HS-27A (cell line): Measurements from ENCODE around the gene CNKSR3.

ENCODE experiments used
- DNase-seq: peaks from one replicate; pipeline ENCODE4 v3.0.0-alpha.2; 2012; ENCODE audit warnings: low read depth, missing footprints

Gene CNKSR3

DNA sequence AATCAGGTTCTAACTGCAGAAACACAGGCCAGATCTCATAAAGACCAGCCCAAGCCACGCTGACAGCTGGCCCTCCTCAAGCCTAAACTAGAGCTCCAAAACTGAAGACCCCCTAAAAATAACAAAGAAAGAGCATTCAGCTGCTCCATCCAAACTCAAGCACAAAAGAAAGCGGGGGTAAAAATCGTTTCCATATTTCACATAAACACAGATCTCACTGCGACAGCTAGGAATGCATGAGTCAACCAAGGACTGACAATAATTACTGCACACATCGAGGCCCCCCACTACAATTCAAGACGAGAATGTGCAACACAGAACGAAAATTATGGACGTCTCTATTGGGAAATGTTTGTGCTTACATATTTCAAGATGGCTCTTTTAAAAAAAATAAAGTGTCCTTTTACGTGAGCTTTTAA is 31.1 kb downstream of the CNKSR3 start:
- DNase-seq, result no peak

DNA sequence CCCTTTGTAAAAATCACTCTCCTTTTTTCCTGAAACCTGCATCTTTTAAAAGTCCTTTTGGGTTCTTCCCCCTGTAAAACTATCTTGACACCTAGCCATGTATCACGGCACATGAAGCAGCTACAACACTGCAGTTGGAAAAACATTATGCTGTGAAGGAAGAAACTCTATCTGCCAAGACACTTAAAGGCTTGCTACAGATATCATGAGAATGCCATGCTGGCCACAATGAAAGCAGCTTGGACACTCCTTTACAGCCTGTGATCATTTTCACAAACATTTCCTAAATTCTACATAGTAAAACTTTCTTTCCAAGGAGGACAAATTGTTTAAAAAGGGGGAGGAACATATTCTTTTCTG is 31.8 kb downstream of the CNKSR3 start:
- no peak for DNase-seq

DNA sequence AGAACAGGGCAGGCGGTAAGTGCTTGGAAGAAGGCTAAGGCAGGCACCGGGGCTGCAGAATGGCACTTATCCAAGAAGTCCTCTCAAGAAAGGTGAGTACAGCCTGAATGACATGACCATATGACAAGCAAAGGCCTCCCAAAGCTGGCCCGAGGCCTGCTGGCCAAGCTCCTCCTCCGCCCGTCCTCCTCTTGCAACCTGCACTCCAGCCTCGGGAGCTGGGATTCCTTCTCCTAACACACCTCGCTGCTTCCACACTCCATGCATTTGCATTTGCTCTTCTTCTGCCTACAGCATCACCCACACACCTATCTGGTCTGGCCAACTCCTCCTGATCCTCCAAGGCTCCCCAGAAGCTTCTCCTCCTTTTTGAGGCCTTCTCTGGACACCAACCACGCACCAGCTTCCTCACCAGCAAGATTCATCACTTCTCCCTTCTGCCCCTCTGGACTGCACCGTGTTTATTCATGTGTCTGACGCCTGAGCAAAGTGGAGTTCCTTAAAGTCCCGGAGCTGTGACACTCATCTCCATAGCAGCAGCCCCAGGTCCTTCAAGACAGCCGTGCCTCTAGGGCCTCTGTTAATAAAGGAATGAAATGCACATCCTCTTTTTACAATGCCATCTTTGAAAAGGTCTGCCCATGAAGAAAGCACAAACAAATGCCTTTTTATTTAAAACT is 32.3 kb downstream of the CNKSR3 start:
- no peak for DNase-seq

DNA sequence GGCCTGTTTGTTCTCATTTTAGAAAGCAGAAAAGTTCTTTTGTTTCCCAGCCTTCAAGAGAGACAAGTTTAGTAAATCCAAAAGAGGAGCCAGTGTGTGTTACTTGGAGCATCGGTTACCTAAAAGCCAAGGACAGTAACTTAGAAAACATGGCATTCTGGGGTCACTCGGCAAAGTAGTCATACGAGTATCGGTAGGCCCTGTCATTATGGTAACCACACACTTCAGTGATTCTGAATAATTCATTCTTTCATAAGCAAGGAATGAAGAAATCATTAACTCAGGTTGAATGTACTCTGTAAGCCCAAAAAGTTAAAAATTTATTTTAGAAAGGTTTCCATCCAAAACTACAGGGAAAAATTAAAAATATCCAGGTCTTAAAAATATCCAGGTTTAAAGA is 34.0 kb downstream of the CNKSR3 start:
- no peak for DNase-seq

DNA sequence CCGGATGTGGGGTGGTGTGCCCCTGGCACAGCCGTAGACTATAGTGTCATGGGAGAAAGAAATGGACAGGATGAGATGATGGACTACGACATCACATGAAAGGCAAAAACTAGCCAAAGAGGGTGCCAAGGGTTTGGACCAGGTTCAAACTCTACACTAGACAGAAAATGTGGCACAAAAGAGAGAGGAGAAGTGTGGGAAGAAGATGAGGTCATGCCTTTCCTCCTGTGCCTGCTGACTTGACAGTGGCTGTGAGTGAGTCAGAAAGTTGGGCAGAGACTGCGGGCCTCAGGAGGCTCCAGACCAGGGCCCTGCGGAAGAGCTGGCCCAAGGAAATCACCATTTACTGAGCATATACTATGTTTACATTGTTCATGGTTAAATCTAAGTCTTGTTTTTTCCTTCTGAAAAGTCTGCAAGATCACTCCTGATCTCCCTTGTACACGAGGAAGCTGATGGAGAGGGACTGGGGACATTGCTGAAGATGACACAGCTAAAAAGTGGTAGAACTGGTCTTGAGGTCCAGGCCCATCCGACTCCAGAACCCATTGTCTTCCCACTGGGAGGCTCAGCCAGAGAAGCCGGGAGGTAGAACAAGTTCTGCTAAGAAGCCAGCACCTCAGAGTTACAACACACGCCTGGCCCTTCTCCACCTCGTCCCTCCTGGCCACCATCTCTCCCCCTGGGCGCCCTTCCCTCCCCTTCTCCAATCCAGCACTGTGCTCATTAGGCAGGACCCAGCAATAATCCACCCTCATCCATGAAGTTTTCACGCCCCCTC is 35.6 kb downstream of the CNKSR3 start:
- no peak for DNase-seq

DNA sequence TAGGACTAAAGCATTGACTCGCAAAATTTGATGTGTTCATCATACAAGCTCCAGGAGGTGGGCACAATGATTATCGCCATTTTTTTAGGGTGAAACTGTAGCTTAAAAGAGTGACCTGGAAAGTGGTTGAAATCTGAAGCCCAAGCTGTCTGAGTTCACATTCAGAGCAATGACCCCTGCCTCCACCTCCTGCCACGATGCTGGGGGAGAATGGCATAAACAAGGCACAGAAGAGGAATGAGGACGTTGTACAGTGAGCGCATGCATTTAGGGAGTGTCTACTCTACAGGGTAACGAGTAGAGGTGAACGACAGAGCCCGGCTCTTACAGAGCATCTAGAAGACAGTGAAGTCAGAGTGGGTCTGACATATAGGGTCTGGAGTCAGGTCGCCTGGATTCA is 37.2 kb downstream of the CNKSR3 start:
- DNase-seq, result no peak

DNA sequence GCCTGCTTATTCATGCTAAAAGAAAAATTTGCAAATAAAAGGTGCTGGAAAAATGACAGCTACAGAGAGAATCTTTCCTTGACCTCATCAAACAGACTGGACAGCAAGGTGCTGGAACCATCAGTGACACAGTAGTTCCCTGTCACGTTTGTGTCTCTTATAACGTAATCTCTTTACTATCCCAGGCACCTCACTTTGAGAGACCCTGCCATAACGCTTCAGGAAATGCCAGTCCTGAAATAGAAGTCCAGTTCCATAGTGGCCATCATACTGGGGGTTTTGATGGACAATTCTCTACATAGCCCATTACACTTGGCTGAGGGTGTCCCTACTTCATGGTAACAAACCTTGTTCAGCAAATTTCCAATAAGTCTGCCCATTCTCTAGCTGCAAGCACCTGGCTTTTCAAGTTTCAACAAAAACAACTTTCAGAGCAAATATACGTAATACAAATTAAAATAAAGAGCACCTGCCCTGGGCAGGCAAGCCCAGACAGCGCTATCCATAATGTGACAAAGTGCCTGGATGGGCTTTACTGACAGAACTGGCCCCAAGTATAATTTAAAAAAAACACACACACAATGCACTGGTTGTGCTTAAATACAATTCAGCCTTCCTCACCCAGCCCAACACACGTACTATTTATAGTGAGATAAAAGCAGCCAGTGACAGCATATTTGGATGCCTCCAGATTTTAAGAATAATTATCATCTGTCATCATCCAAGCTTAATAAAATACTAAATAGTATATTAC is 38.7 kb downstream of the CNKSR3 start:
- DNase-seq, result no peak

DNA sequence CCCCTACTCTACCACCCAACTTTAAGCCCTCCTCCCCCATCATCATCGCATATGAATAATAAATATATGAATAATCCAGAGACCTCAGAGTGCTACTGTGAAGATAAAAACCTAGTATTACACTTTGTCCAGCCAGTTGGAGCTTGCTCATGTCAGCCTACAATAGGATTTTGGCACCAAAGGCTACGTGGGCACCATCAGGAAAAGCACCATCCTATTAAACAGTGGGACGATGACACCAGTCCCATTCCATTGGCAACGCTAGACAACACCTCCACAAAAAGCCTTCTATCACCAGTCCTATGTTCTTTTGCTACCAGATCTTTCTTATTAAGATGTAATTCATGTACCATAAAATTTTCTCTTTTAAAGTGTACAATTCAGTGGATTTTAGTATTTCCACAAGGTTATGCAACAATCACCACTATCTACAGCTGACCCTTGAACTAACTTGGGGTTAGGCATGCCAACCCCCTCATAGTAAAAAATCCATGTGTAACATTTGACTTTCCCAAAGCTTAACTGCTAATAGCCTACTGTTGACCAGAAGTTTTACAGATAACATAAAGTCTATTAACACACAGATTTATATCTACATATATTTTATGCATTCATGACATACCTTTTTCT is 41.1 kb downstream of the CNKSR3 start:
- no peak for DNase-seq

DNA sequence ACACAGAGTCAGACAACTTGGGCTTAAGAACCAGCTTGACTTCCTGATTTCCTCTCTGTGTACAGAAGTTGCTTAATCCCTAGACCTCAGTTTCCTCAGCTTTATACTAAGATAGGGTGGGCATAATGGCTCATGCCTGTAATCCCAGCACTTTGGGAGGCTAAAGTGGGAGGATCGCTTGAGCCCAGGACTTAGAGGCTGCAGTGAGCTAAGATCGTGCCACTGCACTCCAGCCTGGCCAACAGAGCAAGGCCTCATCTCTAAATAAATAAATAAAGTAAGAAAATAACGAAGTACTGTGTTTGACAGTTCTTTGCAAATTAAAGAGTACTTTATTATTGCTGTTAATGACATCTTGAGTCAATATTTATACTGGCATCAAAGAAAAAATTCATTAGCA is 41.7 kb downstream of the CNKSR3 start:
- DNase-seq, result no peak

DNA sequence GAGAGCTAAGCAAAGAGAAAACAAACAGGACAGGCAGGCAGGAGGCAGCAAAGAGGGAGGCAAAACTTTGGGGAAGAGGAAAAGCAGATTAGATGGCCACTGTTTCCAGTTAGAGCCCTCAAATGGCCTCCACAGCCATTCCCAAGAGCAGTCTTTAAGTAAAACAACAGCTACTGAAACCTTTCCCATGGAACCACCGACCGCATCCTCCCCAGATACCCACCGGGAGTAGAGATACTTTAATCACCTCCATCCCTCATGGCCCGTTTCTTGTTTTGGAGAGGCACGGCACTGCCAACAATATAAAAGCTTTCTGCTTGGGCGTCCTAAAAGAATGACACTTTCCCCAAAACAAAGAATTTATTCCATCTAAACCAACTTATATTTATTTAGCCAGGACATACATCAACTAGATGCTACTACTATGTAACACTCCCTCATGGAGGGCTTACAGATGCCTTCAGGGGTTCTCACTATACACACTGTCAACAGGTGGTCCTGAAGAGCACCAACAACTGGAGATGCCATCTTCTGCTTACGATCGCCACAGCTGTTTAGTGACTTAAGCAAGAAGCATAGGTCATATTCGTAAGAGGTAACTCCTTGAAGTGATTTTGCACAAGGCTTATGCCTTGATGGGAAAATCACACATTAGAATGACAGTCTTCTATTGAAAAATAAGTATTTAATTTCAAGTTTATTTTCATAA is 43.4 kb downstream of the CNKSR3 start:
- DNase-seq, result no peak

DNA sequence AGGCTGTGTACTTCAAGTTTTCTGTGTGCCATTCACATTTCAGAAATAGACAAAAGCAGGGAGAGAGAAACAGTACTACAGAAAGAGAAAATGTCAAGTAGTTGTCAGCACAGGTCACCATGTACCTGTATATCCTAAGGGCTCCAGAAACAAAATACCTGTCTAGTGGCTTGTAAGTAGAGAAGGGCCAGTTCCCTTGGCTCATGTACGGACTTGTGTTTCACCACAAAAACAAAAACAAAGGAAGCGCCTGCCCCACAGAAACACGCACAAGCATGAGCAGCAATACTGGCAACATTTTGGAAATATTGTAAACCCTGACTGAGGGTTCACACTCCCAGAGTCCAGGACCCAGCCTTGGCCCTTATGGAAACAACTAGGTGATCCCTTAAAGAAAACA is 44.3 kb downstream of the CNKSR3 start:
- no peak for DNase-seq

DNA sequence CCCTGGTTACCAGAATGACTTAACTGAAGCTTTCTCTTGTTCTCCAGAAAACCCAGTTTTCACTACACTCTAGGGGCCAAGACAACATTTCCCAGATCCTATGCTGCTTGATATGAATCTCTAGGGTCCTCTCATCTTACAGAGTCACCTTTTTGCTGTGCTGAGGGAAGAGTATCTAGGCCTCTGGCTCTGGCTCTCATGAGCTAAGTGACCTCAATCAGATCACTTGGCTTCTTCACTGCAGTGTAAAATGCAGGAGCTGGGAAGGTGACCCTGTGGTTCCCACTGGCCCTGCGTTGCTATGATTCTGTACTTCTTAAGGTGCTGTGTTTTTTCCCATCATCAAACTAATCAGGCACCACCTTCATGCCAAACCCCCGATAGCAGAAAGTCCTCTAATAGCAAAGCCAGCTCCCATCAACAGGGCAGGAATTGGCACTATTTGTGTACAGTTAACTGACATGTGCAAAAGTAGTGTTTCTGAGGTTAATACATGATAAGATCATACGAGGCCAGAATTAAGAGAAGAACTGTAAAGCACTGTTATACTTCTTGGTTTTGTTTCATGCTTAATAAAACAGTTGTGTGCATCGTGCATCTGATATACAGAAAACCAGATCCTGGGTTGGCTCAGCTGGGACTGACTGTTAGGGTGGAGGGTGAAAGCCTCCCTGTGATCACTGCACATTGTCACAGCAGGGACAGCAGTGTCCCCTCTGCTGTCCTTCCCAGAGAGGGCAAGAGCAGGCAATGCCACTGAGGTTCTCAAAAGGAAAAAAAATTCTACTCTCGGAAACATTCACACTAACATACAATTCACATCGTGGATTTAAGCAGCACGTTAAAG is 46.7 kb downstream of the CNKSR3 start:
- no peak for DNase-seq

DNA sequence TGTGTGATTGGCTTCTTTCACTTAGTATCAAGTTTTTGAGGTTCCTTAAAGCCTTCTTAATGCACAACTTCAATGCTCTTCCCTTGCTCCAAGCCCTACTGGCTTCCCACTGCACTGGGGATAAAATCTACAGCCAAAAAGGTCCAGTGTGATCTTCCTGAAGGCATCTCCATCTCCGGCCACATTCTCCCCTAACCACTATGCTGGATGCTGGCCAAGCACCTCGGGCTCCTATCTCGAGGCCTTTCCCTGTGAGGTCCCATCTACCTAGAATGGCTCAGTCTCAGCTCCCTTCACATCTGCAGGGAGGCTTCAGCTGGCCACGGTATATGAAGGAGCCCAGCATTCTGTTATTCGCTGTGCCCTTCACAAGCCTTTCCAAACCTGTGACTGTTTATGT is 48.1 kb downstream of the CNKSR3 start:
- no peak for DNase-seq

DNA sequence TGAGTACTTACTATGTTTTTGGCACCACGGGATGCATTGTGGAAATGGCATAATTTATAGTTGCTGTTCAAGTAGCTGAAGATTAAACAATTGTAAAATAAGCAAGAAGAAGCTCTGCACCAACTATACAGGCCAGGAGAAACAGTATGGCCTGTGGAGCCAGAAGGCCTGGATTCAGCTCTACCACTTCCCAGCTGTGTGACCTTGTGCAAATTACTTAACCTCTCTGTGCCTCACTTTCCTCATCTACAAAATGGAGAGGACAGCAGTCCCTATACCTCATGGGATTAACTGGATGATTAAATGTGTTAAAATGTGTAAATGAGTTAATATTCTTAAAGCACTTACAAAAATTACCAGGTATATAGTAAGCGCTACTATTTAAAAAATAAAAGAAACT is 49.1 kb downstream of the CNKSR3 start:
- no peak for DNase-seq

DNA sequence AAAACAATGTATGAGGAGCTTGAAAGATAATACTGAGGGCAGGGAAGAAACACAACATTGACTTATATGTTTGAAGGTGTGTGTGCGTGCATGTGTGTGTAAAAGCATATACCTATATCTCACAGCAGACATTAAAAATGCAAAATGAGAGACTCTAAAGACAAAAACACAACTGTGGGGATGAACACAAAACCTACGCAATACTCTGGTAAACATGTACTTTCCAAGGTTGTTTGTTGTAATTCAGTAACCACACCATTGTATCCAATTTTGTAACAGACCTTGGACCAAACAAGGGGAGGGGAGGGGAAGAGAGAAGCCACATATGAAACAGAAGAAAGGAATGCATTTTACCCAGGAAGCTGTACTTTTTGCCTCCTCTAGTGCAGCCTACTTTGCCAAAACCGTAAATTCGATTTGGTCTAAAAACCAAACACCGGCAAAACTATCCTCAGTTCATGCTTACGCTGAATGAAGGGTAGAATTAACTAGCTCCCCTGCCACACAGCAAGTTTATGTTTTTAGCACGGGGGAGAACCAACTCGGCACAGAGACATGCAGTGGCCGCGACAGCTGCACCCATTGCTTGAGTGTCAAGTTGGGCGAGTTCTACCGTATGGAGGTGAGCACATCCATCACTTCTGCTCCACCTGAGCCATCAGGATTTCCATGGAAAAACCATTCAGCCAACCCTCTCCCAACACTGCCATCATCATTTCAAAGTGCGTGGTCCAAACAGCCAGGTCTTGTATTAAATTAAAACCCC is 50.0 kb downstream of the CNKSR3 start:
- DNase-seq, result no peak

DNA sequence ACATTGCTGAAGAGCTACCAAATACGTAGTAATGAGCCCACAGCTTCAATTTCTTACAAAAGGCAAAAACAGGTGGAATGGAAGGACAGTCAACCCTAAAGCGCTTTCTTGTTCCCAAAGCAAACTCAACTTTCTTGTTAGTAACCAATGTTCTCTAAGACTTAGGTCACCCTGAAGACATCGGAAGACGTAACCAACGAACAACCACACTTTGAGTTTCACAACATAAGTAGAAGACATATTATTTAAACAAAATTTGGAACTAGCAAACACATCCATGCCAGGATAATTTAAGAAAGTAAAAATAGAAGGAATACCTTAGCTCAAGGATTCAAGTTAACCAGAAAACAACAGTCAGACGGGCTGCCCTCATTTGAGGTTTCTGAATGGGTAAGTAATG is 51.0 kb downstream of the CNKSR3 start:
- DNase-seq, result no peak

DNA sequence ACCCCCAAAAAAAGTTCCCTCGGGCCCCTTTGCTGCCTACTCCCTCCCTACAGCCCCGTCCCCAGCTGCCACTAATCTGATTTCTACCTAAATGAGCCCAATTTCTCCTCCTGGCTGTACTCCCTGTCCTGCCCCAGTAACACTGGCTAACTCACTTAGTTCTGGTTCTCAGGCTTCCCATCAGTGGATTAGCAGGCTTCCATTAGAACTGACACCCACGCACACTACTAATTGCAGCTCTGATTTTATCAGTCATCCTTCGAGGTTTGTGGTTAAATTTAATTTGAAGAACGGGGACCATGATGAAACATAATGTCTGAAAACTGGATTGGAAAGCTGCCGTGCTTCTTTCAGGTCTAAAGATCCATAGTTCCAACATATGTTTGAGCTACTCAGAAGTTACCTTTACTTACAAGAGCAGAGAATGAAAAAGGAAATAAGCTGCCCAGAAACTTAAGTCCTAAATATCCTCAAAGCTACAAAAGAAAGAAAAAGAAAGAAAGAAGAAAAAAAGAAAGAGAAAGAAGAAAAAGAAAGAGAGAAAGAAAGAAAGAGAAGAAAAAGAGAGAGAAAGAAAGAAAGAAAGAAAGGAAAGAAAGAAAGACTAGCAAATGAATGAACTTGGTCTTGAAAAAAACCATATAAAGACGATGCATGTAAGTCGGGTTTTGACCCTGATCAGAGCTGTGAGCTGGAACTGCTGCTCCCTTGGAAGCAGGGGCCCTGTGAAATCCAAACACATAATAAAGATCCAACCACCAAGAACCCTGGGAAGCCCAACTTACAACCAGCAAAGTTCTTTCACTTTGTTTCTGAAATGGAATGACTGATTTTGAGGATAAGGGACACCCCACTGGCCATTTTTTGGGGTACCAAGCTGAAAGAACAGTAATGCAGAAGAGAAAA is 51.7 kb downstream of the CNKSR3 start:
- no peak for DNase-seq

DNA sequence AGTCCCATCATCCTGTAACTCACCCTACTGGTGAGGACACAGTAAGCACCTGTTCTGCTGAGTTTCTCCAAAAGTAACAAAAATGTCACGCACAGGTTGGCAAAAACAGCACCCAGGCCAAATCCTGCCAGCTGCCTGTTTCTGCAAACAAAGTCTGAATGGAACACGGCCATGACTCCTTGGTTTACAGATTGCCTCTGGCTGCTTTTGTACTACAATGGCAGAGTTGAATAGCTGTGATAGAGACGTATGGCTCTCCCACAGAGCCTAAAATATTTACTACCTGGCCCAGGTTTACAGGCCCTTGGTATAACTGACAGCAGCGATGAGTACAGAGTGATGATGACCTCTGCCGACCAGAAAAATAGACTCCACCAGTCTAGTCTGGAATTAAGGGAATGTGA is 52.6 kb downstream of the CNKSR3 start:
- no peak for DNase-seq

DNA sequence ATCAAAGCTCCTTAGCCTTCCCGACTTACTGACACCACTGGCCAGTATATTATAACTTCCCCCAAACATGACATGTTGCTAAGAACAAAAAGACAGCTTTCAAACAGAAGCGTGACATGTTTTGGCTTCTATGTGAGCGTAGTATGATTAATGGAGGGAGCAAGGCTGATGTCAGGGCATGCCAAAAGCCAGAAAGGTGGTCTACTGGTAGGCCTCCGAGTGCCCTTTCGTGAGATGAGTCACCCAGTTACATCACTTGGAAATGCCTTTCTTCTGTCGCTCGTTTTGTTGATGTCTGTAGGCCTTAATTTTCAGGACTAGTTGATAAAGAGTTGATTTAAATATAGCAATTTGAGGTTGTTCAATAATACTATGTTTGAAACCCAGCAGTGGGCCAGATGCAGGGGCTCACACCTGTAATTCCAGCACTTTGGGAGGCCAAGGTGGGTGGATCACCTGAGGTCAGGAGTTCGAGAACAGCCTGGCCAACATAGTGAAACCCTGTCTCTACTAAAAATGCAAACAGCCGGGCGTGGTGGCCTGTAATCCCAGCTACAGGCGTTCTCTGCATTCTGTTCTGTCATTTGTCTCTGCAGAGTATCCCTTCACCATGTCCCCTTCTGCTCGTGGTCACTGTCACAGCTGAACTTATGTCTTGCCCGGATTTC is 53.3 kb downstream of the CNKSR3 start:
- no peak for DNase-seq
